ENCODE results near the gene NPIPB2.
A peak's percentile ranks its signal among the peaks of the same experiment; 100 is the strongest.
"Not testable (repeated sequence)": the region's sequence is repeated elsewhere in the genome, so short reads cannot be mapped to it uniquely, and the experiment has no call there.

NPIPB2 gene

GRCh38 chr16:11957591-11958395 lies 15.9 kb upstream of the NPIPB2 start:
- no peak for DNase-seq

GRCh38 chr16:11956558-11956957 lies 14.7 kb upstream of the NPIPB2 start:
- no peak for DNase-seq

DNA sequence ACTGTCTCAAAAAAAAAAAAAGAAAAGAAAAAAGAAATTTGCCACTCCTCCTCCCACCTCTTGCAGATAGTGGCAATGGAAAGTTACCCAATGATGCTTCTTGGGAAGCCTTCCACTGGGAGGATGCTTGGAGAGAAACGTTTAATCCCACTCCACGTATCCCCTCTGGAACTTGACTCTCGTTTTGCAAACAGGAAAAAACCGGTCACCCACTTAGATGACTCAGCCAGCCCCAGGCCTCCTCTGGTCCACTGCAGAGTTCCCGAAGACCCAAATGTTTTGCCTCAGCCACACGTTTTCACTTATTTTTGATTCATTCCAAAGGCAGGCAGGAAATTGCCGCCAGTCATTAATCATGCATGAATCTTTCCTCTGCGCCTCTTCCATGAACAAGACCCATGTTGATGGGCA lies 13.9 kb upstream of the NPIPB2 start:
- DNase-seq = no peak

- not testable (repeated sequence) for DNase-seq
Observed at GRCh38 chr16:11953576-11953975, 11.7 kb upstream of the NPIPB2 start.

DNA sequence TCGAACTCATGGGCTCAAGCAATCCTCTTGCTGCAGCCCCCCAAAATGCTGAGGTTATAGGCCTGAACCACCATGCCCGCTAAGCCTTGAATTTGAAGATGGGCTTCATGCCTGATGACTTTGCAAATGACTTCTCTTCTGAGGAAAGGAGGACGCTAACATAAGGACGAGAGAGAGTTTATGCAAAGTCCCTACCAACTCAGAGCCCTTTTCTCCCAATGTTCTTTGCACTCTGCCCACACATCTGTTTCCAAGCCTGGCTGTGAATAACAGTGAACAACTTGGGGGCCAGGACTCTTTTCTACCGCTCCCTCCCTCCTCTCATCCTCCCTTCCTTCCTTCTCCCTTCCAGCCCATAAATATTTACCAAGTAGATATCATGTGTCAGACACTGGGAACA lies 8.5 kb upstream of the NPIPB2 start:
- DNase-seq = no peak

GRCh38 chr16:11949527-11949926 lies 7.7 kb upstream of the NPIPB2 start:
- no peak for DNase-seq

- DNase-seq = no peak
Observed at GRCh38 chr16:11948819-11949218, 7.0 kb upstream of the NPIPB2 start.

DNA sequence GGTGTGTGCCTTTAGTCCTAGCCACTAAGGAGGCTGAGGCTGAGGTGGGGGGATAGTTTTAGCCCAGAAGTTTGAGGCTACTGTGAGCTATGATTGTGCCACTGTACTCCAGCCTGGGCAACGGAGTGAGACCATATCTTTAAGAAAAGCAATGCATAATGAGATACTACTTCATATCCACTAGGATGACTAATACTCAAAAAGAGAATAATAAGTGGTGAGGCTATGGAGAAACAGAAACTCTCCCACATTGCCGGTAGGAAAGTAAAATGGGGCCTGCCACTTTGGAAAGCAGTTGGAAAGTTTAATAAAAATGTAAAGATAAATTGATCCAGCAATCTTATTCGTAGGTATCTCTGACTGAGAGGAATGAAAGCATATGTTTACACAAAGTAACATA lies 4.6 kb upstream of the NPIPB2 start:
- DNase-seq = no peak

- not testable (repeated sequence) for DNase-seq
Observed at GRCh38 chr16:11927350-11927749, 14.5 kb downstream of the NPIPB2 start.

DNA sequence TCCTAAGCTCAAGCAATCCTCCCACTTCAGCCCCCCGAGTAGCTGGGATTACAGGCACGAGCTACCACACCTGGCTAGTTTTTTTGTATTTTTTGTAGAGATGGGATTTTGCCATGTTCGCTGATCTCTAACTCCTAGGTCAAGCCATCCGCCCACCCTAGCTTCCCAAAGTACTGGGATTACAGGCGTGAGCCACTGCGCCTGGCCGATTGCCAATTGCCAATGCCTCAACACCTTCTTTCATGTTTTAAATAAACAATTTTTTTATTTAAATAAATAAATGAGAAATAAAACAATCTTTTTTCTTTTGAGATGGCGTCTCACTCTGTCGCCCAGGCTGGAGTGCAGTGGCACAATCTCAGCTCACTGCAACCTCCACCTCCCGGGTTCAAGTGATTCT lies 17.8 kb downstream of the NPIPB2 start:
- DNase-seq = not testable (repeated sequence)

- no peak for DNase-seq
Observed at GRCh38 chr16:11916524-11917285, 25.1 kb downstream of the NPIPB2 start.

DNA sequence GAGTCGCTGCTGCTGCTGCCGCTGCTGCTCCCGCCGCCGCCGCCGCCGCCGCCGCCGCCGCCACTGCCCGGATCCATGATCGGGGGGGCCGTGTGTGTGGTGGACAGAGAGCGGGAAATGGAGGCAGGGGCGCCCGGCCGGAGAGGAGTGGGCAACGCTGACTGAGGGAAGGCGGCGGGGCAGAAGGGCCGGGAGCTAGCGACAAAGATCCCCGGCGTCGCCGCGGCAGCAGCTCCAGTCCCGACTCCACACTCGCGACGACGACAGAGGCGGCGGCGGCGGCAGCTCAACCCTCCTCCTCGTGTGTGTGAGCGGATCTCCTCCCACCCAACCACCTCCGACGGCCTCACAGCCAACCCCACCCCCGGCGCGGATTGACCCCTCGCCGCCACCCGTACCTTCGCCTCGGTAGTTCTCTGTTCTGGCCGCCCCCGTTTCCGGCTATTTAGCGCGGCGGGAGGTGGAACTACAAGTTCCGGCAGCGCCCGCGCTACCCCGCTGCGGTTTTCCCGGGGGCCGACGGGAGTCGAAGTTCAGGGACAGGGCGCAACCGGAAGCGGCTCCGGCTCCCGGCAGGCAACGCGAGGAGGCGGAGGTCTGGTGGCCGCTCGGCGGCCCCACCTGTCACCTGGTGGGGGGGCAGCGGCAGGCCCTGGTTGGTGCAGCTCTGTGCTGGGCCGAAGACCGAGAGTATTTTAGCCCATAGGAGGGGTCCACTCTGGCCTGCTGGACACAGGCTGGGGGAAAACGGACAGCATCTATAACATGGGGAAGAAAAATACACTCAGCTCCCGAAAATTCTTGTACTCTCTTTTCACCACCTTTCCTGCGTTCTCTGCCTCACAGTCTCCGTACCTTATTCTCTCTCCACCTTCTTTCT lies 26.0 kb downstream of the NPIPB2 start, which contains the start of gene GSPT1:
Gene GSPT1 (minus strand): TSS at position 313 of the 880 bp plus-strand sequence. CDS start 236 bp downstream, at position 77.
- peak; percentile 99 for DNase-seq

- DNase-seq = peak; percentile 49
Observed at GRCh38 chr16:11915114-11915643, 26.7 kb downstream of the NPIPB2 start.

- DNase-seq = peak; percentile 44
Observed at GRCh38 chr16:11914210-11915113, 27.4 kb downstream of the NPIPB2 start.

DNA sequence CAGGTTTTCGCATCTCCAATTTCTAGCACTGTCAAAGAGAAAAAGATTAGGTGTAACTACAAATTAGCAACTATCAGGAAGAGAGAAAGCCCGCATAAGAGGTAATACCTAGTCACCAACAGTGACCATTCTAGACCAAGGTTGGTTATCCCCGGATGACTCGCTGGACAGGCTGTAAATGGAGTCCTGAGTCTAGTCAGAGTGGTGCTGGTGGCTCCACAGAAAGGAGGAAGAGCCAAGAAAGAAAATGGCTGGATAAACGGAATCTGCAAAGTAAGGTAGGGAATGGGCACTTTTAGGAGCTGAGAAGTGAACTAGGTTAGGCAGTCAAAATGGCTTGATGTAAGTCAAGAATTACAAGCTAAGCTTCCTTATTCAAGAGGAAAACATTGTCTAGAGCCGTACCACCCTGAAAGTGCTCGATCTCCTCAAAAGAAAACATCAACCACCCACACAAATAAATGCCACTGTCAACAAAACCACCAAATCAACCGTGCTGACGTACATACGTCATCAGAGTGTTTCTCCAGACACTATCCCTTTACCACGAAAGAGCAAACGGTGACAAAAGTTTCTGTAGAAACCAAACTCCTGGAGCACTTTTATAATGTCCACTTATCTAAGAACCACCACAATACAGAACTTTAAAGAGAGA lies 28.3 kb downstream of the NPIPB2 start:
- DNase-seq = no peak

DNA sequence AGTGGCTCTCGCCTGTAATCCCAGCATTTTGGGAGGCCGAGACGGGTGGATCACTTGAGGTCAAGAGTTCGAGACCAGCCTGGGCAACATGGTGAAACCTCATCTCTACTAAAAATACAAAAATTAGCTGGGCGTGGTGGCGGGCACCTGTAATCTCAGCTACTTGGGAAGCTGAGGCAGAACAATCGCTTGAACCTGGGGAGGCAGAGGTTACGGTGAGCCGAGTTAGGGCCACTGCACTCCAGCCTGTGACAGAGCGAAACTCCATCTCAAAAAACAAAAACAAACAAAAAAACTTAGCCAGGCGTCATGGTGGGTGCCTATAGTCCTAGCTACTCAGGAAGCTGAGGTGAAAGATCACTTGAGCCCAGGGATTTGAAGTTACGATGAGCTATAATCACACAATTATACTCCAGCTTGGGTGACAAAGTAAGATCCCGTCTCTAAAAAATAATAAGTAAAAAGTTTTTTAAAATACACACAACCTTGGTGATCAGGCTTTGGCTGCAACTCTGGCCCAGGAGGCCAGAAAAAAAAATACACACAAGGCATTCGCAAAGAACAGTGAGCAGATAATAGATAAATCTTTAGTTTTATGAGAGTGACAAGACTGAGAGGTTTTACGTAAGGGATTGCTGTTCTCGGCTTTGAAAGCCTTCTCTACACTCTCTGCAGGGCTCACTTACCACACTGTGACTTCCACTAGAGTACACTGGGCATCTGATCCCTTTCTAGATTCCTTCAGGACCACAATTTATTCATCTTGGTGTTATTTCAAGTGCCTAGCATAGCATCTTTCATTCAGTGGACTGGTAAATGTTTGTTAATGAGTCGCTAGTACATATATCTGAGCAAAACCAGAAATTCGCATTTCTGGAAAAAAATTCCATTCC lies 31.9 kb downstream of the NPIPB2 start:
- DNase-seq = no peak

- DNase-seq = no peak
Observed at GRCh38 chr16:11907160-11907970, 34.5 kb downstream of the NPIPB2 start.

DNA sequence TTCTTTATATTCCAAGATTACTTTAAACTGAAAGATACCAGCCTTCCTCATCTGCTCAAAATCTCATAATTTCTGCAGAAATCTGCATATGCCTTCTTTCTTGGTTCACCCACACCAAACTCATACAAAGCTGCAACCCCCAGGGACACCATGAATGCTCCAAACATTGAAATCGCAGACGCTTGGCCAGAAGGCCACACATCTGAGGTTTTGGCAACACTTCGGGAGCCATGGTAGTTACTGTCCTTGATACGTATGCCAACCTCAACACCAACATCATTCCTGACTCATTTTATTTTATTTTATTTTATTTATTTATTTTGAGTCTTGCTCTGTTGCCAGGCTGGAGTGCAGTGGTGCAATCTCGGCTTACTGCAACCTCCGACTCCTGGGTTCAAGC lies 37.9 kb downstream of the NPIPB2 start:
- DNase-seq = no peak

- no peak for DNase-seq
Observed at GRCh38 chr16:11901091-11901490, 40.8 kb downstream of the NPIPB2 start.

Data from left hindlimb (tissue), 1 donor.